ENCODE measurements around the gene SLC35F3.

The SLC35F3 gene

GRCh38 chr1:233975486-233975885 is 71.0 kb downstream of the SLC35F3 start:
- DNase-seq, result no peak

- no peak for DNase-seq
Observed at GRCh38 chr1:233981042-233981675, 76.7 kb downstream of the SLC35F3 start.

GRCh38 chr1:233982827-233983518 is 78.5 kb downstream of the SLC35F3 start:
- no peak for DNase-seq

GRCh38 chr1:233983811-233984210 is 79.3 kb downstream of the SLC35F3 start:
- no peak for DNase-seq

- DNase-seq, result no peak
Observed at GRCh38 chr1:233988963-233989696, 84.7 kb downstream of the SLC35F3 start.

- DNase-seq, result no peak
Observed at GRCh38 chr1:233990486-233990885, 86.0 kb downstream of the SLC35F3 start.

GRCh38 chr1:233993651-233994050 is 89.2 kb downstream of the SLC35F3 start:
- DNase-seq, result no peak

GRCh38 chr1:233994112-233994511 is 89.6 kb downstream of the SLC35F3 start:
- no peak for DNase-seq

GRCh38 chr1:233998456-233998855 is 94.0 kb downstream of the SLC35F3 start:
- no peak for DNase-seq

- DNase-seq, result no peak
Observed at GRCh38 chr1:233998891-233999290, 94.4 kb downstream of the SLC35F3 start.

GRCh38 chr1:234000557-234001041 is 96.1 kb downstream of the SLC35F3 start:
- no peak for DNase-seq

- DNase-seq, result no peak
Observed at GRCh38 chr1:234001817-234002216, 97.3 kb downstream of the SLC35F3 start.

- no peak for DNase-seq
Observed at GRCh38 chr1:234004591-234004990, 100.1 kb downstream of the SLC35F3 start.

- DNase-seq, result no peak
Observed at GRCh38 chr1:234007684-234008083, 103.2 kb downstream of the SLC35F3 start.

- DNase-seq, result no peak
Observed at GRCh38 chr1:234008591-234008990, 104.1 kb downstream of the SLC35F3 start.

- no peak for DNase-seq
Observed at GRCh38 chr1:234009668-234010067, 105.2 kb downstream of the SLC35F3 start.

GRCh38 chr1:234014208-234014607 is 109.7 kb downstream of the SLC35F3 start:
- DNase-seq, result no peak

GRCh38 chr1:234018816-234019215 is 114.3 kb downstream of the SLC35F3 start:
- DNase-seq, result no peak

- DNase-seq, result no peak
Observed at GRCh38 chr1:234019387-234019786, 114.9 kb downstream of the SLC35F3 start.

GRCh38 chr1:234022302-234022701 is 117.8 kb downstream of the SLC35F3 start:
- DNase-seq, result no peak

- DNase-seq, result no peak
Observed at GRCh38 chr1:234039603-234040002, 135.1 kb downstream of the SLC35F3 start.

GRCh38 chr1:234040446-234041317 is 136.2 kb downstream of the SLC35F3 start:
- DNase-seq, result no peak

- no peak for DNase-seq
Observed at GRCh38 chr1:234044079-234044478, 139.6 kb downstream of the SLC35F3 start.

Measured in MV-4-11 (cell line).